GM23338 (cell line): ENCODE results near the gene COL20A1.

Experiments used
- CREB1 ChIP-seq: fragments of 250-450 bp; sonication (Bioruptor Pico); IDR thresholded peaks from 2 replicates; pipeline ENCODE4 v1.5.0; 2020; ENCODE audit warnings: low read depth, mild to moderate bottlenecking, moderate library complexity
- EZH2 ChIP-seq: fragments of 200-600 bp; sonication (generic); IDR thresholded peaks from one replicate; pipeline ENCODE4 v1.8.0; 2017; ENCODE audit warnings: antibody characterized with exemption, mild to moderate bottlenecking, low read depth; ENCODE audit not compliant: unreplicated experiment
- EZH2phosphoT487 ChIP-seq: fragments of 200-600 bp; sonication (generic); IDR thresholded peaks from one replicate; pipeline ENCODE4 v1.8.1; 2018; ENCODE audit warnings: antibody characterized with exemption; ENCODE audit not compliant: unreplicated experiment
- NANOG ChIP-seq: IDR thresholded peaks from 2 replicates; pipeline ENCODE4 v1.6.1; 2016; ENCODE audit warnings: antibody characterized with exemption, borderline replicate concordance
- POLR2AphosphoS5 ChIP-seq: IDR thresholded peaks from 2 replicates; pipeline ENCODE4 v1.6.1; 2016; ENCODE audit warnings: antibody characterized with exemption, low read depth
- ZNF114 ChIP-seq: fragments of 250-450 bp; sonication (Bioruptor Pico); IDR thresholded peaks from 2 replicates; pipeline ENCODE4 v1.5.0; 2020; ENCODE audit warnings: mild to moderate bottlenecking, moderate library complexity
- ZNF331 ChIP-seq: fragments of 250-450 bp; sonication (Bioruptor Pico); IDR thresholded peaks from 2 replicates; pipeline ENCODE4 v1.5.0; 2020; ENCODE audit warnings: low read depth, mild to moderate bottlenecking, moderate library complexity
- TF ChIP-seq, protein P1 (sequence below), 2 experiments: fragments of 200-600 bp in 1 of 2; sonication (generic) in 1 of 2; conservative IDR thresholded peaks; 2 replicates each; pipeline versions ENCODE4 v1.5.1 to v1.6.1; 2016 to 2017; ENCODE audit warnings: antibody characterized with exemption in 2 of 2, low read depth in 2 of 2, mild to moderate bottlenecking in 2 of 2, moderate library complexity in 1 of 2
- TF ChIP-seq, protein P2 (sequence below): IDR thresholded peaks from one replicate; pipeline ENCODE4 v1.6.1; 2018; ENCODE audit warnings: antibody characterized with exemption; ENCODE audit not compliant: unreplicated experiment

DNA sequence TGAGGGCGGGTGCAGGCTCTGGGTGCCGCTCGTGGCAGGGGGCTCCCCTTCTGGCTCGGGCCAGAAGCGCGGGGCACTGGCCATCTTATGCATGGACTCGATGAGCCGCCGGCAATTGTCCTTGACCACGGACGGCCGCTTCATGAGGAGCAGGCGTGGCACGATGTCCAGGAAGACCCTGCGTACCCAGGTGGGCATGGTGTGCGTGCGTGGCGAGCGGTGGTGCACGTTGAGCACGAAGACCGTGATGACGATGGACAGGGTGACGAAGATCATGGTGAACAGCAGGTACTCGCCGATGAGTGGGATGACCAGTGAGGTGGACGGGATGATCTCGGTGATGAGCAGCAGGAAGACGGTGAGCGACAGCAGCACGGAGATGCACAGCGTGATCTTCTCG is 57.2 kb downstream of the COL20A1 start:
- TF ChIP-seq, protein P1, sequence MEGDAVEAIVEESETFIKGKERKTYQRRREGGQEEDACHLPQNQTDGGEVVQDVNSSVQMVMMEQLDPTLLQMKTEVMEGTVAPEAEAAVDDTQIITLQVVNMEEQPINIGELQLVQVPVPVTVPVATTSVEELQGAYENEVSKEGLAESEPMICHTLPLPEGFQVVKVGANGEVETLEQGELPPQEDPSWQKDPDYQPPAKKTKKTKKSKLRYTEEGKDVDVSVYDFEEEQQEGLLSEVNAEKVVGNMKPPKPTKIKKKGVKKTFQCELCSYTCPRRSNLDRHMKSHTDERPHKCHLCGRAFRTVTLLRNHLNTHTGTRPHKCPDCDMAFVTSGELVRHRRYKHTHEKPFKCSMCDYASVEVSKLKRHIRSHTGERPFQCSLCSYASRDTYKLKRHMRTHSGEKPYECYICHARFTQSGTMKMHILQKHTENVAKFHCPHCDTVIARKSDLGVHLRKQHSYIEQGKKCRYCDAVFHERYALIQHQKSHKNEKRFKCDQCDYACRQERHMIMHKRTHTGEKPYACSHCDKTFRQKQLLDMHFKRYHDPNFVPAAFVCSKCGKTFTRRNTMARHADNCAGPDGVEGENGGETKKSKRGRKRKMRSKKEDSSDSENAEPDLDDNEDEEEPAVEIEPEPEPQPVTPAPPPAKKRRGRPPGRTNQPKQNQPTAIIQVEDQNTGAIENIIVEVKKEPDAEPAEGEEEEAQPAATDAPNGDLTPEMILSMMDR (conservative IDR thresholded peaks at IDR 0.05; ENCODE audit: low read depth in 2 of 2) = no peak
- TF ChIP-seq POLR2AphosphoS5 (no peak), EZH2 (no peak), ZNF114 (CRISPR knock-in tag) (no peak), EZH2phosphoT487 (no peak), NANOG (no peak), ZNF331 (no peak), CREB1 (CRISPR knock-in tag) (no peak)
- TF ChIP-seq, protein P2, sequence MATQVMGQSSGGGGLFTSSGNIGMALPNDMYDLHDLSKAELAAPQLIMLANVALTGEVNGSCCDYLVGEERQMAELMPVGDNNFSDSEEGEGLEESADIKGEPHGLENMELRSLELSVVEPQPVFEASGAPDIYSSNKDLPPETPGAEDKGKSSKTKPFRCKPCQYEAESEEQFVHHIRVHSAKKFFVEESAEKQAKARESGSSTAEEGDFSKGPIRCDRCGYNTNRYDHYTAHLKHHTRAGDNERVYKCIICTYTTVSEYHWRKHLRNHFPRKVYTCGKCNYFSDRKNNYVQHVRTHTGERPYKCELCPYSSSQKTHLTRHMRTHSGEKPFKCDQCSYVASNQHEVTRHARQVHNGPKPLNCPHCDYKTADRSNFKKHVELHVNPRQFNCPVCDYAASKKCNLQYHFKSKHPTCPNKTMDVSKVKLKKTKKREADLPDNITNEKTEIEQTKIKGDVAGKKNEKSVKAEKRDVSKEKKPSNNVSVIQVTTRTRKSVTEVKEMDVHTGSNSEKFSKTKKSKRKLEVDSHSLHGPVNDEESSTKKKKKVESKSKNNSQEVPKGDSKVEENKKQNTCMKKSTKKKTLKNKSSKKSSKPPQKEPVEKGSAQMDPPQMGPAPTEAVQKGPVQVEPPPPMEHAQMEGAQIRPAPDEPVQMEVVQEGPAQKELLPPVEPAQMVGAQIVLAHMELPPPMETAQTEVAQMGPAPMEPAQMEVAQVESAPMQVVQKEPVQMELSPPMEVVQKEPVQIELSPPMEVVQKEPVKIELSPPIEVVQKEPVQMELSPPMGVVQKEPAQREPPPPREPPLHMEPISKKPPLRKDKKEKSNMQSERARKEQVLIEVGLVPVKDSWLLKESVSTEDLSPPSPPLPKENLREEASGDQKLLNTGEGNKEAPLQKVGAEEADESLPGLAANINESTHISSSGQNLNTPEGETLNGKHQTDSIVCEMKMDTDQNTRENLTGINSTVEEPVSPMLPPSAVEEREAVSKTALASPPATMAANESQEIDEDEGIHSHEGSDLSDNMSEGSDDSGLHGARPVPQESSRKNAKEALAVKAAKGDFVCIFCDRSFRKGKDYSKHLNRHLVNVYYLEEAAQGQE = no peak
